AML-193 (cell line): ENCODE data around the gene TAF6.

Experiments
- DNase-seq, 2 experiments: peaks; one replicate each; lab custom pipeline; 2025; lab: John Stamatoyannopoulos, UW

Gene TAF6

DNA sequence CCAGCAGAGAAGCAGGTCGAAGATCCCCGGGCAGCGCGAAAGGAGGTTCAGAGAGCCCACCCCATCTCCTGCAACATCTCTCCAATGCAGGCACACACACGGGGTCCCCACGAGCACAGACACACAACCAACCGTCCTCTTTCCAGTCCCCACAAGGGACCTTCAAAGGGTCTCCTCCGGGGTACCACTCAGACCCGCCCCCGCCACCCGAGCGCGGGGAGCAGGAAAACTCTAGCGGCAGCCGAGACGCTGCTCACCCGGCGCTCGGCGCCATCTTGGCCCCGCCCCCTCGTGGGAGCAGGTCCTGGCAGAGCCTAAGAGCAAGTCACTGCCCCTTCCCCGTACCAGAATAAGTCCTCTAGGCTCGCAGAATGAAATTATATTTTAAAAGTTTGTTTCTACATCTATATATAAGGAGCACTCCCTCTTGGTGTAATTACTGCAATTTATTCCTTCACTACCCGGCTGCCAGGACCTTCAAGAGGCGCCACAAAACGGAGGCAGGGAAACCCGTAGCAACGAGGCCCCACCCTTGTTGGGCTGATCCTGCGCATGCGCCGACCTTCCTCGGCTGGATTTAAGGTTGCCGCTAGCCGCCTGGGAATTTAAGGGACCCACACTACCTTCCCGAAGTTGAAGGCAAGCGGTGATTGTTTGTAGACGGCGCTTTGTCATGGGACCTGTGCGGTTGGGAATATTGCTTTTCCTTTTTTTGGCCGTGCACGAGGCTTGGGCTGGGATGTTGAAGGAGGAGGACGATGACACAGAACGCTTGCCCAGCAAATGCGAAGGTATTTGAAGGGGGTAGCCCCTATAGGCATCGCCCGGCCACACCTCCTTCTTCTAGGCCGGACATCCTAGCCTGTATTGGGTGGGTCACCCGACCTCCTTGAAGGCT is at the start of gene TAF6, which contains the start of gene CNPY4:
Gene TAF6 (minus strand): TSS at position 287 of the 898 bp plus-strand sequence. CDS start 5,149 bp downstream, outside the sequence.
Gene CNPY4 (plus strand): TSS at position 563 of the 898 bp plus-strand sequence. CDS start 111 bp downstream, at position 674.
- DNase-seq = peak; percentile 85 to 91

DNA sequence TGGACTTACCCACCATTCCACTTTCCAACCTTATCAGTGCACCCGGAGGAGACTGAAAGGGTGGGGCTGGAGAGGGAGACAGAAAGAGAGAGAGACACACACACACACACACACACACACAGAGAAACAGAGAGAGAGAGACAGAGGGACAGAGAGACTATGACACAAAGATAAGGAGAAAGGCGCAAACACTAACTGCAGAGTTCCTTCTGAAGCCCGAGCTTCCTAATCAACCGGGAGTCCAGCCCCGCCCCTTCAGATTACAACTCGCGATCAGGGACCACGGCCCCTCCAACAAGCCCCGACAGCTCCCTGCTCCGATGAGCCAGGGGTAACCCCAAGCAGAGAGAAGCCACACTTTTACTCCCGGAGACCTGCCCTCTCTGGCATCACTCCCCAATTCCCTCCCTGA is 48.8 kb upstream of the TAF6 start:
- no peak for DNase-seq

DNA sequence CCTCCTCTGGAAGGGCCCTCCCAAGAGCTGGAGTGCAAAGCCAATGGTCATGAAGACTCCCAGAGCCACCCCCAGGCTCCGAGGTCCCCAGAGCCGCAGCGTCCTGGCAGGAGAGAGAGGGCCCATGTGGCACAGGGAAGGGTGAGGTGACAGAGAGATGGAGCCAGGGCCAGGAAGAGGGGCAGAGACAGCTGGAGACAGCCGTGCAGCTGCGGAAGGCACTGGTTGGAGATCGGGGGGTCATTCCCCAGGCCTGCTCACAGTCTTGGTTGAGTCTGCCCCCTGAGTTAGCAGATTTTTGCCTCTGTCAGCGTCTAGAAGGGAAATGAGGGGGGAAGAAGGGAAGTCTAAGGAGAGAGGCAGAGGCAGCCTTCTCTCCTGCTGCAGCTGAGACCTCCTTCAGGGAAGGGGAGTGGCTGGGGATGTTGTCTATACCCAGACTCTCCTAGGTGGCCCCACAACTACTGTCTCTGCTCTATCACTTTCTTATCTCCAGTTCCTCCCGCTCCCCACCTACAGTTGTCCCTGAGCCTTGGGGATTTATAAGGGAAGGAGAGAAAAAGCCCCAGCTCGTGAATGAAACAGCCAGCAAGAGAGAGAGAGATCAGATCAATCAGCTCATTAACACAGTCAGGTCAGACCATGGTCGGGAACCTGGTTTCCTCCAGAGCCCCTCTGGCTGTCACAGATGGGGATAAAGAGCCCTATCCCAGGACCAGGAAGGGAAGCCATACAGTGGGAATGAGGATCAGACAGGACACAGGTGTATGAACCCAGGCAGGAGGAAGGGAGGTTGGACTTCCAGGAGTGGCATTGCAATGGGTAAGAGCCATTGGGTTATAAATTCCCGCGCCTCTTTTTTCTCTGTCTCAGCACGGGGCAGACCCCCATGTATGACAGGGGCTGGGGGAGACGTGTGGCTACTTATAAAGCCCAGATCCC is 48.1 kb upstream of the TAF6 start:
- DNase-seq = no peak

DNA sequence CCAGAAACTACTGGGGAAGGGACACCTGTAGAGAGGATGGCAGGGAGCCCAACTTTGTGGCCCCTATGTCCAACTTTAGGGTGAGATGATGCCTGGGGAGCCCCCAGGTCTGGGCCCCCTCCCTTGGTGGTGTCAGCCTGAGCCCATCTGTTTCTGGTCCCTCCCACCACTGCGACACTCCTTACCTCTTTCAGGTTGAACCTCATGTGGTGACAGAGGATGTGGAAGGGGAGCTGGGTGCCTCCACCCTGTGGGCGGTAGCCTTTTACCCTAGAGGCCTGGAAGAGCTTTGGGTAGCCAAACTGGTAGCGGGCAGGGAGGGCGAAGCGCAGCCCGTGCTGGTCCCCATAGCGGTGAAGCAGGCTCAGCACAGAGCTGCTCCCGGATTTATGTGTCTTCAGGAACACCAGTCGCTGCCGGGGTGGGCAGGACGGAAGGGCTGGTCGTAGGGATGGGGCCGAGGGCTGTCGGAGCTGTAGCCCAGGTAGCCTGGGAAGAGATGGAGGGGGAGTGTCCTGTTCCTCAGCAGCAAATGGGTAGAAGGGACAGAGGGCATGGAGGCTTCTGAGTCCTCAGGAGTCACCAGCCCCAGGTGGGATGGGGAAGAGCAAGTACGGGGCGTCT is 47.3 kb upstream of the TAF6 start:
- no peak for DNase-seq

DNA sequence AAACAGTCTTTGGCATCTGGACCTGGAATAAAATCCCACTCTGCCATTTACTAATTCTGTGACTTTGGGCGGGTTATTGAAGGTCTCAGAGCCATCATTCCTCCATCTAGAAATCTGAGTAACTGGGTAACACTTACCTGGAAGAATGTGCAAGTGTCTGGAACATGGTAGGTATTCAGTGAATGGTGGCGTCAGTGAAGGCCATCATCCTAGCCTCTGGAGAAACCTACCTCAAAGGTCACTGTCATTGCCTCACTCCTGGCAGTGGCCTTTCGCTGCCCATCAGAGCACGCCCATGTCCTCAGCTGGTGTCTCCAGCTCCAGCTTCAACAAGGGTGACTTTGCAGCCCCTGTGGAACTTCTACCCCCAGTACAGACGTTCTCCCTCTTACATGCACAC is 44.7 kb upstream of the TAF6 start:
- no peak for DNase-seq

- no peak for DNase-seq
Measured at GRCh38 chr7:100163006-100163531, 43.9 kb upstream of the TAF6 start.

DNA sequence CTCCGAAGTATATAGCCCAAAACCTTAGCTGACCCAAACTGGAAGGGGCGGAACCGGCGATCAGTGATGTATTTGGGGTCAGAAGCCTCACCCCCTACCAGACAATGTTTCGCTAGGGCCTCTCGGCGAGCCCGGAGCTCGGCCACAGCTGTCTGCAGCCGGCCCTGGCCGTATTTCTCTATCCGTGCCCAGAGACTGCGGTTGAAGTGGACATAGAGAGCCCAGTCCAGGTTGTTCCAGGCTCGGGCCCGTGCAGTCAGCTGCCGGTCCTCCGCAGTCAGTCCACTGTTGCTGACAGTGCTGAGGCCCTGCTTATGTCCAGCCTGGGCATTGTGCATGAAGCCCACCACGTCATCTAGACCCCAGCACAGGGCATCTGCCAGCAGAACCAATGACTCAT is 40.9 kb upstream of the TAF6 start:
- DNase-seq = no peak

- DNase-seq = no peak
Measured at GRCh38 chr7:100159099-100159623, 40.0 kb upstream of the TAF6 start.

DNA sequence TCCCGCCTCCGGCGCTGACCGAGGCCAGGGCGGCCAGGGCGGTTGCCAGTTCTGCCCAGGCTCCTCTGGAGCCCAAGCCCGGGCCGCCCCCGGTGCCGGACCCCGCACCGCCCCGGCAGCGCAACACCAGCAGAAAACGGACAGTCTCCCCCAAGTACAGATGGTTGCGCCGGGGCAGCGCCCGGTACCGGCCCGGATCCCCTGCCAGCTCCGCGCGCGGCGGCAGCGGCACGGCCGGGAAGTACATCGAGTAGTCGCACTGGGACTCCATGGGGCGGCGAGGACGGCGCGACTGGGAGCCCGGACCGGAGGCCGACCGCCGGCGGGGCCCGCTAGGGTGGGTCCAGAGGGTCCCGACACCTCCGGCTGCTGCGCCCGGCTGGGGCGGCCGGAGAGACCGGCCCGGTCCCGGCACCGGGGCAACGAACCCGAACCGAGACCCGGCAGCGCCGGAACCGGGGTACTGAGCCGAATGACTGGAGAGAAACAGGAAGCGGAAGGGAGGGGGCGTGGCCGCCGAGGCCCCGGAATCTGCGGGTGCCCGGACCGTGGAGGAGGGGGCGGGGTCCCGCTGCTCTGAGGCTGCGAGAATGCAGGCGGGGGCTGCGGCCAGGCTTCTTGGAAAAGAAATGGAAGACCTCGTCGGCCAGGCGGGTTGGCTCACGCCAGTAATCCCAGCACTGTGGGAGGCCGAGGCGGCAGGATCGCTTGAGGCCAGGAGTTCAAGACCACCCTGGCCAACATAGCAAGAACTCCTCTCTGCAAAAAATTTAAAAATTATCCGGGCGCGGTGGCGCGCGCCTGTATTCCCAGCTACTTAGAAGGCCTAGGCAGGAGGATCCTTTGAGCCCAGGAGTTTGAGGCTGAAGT is 39.3 kb upstream of the TAF6 start, which contains the start of gene TRAPPC14:
Gene TRAPPC14 (minus strand): TSS at position 495 of the 870 bp plus-strand sequence. CDS start 224 bp downstream, at position 271.
- peak; percentile 65 for DNase-seq

DNA sequence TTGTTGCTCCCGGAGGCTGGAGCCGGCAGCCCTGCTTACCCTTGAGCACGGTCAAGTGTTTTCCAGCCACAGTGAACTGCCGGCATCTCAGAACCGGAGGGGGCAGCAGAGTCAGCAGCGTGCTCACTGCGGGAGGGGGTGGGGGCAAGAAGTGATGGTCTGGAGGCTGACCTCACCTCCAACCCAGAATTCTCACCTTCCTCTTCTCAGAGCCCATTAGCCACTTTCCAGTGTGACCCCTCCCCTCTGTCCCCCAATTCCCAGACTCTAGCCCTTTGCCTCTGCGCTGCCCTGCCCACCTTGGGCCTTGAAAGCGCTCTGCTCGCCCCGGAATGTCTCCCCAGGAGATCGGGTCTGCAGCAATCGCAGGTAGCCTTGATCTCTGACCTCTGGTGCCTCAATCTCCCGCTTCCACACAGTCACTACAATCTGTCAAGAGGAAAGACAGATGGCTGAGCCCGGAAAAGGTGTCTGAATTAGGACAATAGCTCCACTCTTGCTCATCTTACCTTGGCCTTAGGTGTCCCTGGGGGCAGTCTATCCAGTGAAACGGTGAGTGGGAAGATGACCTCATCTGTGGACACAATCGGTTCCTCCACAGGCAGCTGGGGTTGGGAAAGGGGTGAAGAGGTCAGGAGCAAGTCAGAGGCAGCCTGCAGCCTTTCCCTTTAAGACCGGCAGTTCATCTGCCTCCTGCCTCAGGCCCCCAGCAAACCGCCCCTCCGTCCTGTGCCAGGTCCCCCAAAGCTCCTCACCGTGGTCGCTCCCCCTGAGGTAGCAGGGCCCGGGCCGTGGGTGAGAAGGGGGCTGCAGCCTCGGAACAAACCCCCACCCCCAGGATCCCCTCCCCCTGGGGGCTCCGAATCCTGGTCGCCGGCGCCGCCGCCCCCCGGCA is 38.4 kb upstream of the TAF6 start:
- DNase-seq = no peak

GRCh38 chr7:100157069-100157333 is 37.8 kb upstream of the TAF6 start:
- DNase-seq = no peak

DNA sequence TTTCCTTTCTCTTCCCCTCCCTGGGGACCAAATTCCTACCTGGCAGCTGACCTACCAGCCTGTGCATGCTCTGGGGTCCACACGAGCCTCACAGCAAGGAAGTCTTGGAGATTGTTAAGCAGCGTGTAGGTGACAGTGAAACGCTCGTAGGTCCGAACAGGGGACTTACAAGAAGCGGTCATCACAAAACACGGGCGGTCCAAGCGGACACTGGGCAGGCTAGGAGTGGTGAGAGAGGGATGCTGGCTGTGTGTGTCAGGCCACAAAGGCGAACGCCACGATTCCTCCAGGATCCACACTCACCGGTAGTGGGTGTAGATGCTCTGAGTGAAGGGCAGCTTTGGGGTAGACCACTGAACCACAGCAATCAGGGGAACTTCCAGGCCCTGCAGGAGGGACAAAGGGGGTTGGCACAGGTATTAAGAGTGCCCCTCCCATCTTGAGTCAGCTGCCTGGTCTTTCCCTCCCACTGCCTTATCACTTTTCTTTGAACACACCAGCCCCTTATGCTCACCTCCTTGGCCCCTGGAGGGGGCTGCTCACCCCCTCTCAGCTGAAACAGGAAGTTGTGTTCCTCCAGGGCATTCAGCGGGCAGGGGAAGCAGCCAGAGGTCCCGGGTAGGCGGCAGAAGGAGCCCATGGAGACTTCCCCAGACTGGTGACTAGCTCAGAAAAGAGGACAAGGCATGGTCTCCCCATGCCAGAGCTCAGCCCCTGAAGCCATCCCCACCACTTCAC is 37.3 kb upstream of the TAF6 start:
- no peak for DNase-seq

DNA sequence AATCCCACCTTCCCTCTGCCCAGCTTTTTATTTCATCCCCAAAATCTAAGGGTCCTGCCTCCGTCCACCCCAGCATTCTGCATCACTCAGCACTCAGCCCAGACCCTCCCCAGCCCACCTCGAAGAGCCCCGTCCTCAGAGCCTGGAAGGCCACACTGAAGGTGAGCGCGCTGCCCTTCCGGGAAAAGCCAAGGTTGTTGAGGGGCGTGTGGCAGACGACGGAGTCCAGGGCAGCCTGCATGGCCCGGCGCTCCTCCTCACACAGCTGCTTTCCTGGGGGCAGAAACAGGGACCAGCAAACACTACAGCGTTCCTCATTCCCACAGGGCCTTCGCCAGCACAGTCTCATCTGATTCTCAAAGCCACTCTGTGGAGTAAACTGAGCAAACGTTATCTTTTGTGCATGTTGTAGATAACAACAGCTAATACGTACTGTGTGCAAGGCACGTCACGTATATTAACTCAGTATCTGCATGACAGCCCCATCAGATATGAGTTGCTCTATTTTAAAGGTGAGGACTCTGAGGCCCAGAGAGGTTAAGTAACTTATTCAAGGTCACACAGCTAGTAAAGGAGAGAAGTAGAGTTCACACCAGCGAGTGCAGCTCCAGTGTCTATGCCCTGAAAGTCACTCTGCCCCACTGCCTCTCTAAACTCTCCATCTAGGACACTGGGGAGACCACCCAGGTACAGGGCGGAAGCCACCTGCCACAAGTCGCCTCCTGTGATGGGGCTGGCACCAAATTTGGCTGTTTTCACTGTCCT is 36.6 kb upstream of the TAF6 start:
- no peak for DNase-seq

GRCh38 chr7:100154651-100155491 is 35.7 kb upstream of the TAF6 start:
- DNase-seq = no peak

- no peak for DNase-seq
Measured at GRCh38 chr7:100153708-100154535, 34.8 kb upstream of the TAF6 start.

DNA sequence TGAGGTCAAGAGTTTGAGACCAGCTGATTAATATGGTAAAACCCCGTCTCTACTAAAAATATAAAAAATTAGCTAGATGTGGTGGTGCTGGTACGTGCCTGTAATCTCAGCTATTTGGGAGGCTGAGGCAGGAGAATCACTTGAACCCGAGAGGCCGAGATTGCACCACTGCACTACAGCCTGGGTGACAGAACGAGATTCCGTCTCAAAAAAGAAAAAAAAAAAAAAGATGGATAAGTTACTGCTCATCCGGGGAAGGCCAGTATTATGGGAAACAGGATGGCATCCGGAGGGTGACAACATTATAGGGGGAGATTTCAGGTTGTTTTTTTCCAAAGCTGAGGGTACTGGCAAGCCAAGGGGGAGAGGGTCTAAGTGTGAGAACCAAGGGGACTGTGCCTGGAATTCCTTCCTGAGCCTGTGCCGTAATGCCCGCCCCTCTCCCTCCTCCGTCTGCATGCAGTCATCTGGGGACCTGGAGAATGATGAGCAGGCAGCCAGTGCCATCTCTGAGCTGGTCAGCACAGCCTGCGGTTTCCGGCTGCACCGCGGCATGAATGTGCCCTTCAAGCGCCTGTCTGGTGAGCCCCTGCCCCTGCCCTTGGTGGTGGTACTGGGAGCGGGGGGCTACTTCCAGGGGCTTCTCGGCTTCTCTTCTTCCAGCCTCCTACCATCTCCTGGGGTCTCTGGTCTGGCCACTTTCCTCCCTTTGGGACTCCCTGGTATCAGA is 33.9 kb upstream of the TAF6 start:
- DNase-seq = no peak
